ENCODE results near the gene EVPLL.
"Not testable (repeated sequence)": the region's sequence is repeated elsewhere in the genome, so short reads cannot be mapped to it uniquely, and the experiment has no call there.

DNA sequence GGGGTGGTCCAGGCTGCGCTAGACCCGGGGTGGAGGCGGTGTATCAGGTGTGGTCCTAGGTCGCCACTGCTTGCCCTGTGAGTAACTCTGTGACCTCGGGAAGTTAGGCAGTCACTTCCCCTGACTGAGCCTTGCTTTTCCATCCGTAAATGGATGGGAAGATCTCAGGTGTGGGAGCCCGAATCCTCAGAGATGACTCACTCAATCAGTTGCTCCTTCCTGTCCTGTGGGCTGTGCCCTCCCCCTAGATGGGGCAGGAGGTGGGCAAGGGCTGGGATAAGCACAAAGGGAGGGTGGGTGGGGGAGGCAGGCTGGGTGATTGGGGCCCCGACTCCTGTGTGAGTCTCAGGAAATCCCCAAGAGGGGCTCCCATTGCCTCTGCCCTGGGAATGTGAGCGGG lies 54.6 kb downstream of the EVPLL start:
- TF ChIP-seq EP300 (IDR thresholded peaks at IDR 0.05): not testable (repeated sequence)
- TF ChIP-seq, protein P1, sequence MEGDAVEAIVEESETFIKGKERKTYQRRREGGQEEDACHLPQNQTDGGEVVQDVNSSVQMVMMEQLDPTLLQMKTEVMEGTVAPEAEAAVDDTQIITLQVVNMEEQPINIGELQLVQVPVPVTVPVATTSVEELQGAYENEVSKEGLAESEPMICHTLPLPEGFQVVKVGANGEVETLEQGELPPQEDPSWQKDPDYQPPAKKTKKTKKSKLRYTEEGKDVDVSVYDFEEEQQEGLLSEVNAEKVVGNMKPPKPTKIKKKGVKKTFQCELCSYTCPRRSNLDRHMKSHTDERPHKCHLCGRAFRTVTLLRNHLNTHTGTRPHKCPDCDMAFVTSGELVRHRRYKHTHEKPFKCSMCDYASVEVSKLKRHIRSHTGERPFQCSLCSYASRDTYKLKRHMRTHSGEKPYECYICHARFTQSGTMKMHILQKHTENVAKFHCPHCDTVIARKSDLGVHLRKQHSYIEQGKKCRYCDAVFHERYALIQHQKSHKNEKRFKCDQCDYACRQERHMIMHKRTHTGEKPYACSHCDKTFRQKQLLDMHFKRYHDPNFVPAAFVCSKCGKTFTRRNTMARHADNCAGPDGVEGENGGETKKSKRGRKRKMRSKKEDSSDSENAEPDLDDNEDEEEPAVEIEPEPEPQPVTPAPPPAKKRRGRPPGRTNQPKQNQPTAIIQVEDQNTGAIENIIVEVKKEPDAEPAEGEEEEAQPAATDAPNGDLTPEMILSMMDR (IDR thresholded peaks at IDR 0.05): not testable (repeated sequence)

All from sigmoid colon (tissue), 4 donors.